Endothelial cell of umbilical vein (primary cell): Measurements from ENCODE around the gene ZCWPW1. TPM values are rescaled to one million over a fixed set of nuclear protein-coding genes. Genes with fewer than 3 reads are reported as not detected.

Experiments
- BruUV-seq: library from RNA; stranded (reverse); fragments of 400-500 nt; replicated peaks from 2 replicates; lab custom pipeline; 2021; lab: Mats Ljungman, UMichigan
- CTCF ChIA-PET: fragments of 300-600, 350-600 bp; sonication (Branson Sonifier 250); formaldehyde crosslinking; loops from one replicate; lab custom pipeline; 2021; ENCODE audit warnings: antibody characterized with exemption, inconsistent platforms; lab: Charles Lee
- POLR2A ChIA-PET: fragments of 300-600, 350-600 bp; sonication (Branson Sonifier 250); formaldehyde crosslinking; loops from one replicate; lab custom pipeline; 2021; ENCODE audit warnings: antibody characterized with exemption, inconsistent platforms; lab: Charles Lee
- DNase-seq: peaks from one replicate; pipeline ENCODE4 v3.0.0-alpha.2; 2011; ENCODE audit warnings: low read depth, low spot score
- FAIRE-seq: peaks from 2 replicates; lab custom pipeline; 2011; peaks lifted over from hg19 to GRCh38; lab: Jason Lieb, UNC
- H2AFZ ChIP-seq: 2 replicates; pipeline ENCODE4 v1.6.0; 2012; ENCODE audit warnings: low read depth, low read length, control low read depth, inconsistent platforms
- H3K27ac ChIP-seq: 2 replicates; pipeline ENCODE4 v1.5.1; 2011; ENCODE audit warnings: low read depth, mild to moderate bottlenecking, control low read depth, low read length, moderate library complexity; ENCODE audit not compliant: insufficient read depth
- H3K27me3 ChIP-seq, 2 experiments: 2 replicates each; pipeline versions ENCODE4 v1.6.0 to v1.6.1; 2011; ENCODE audit warnings: low read length in 2 of 2, mixed read lengths in 1 of 2; ENCODE audit not compliant: control insufficient read depth in 2 of 2, insufficient read depth in 2 of 2
- H3K36me3 ChIP-seq, 2 experiments: 2 replicates in 1 of 2; 3 replicates in 1 of 2; pipeline ENCODE4 v1.5.1; 2011; ENCODE audit warnings: low read length in 2 of 2, mild to moderate bottlenecking in 1 of 2, moderate library complexity in 1 of 2; ENCODE audit not compliant: control insufficient read depth in 2 of 2, insufficient read depth in 2 of 2; ENCODE audit errors: extremely low read depth in 1 of 2
- H3K4me1 ChIP-seq: 3 replicates; pipeline ENCODE4 v1.5.1; 2011; ENCODE audit warnings: mild to moderate bottlenecking, low read length; ENCODE audit not compliant: control insufficient read depth, insufficient read depth; ENCODE audit errors: extremely low read depth
- H3K4me2 ChIP-seq: 2 replicates; pipeline ENCODE4 v1.6.1; 2011; ENCODE audit warnings: low read length, control low read depth, mixed read lengths; ENCODE audit not compliant: insufficient read depth
- H3K4me3 ChIP-seq, 3 experiments: fragments of 200-600 bp in 1 of 3; sonication (generic), shearing (Covaris generic) in 1 of 3; replicated peaks in 1 of 3; 2 replicates each; pipeline ENCODE4 v1.5.1; 2011 to 2016; ENCODE audit warnings: control low read depth in 3 of 3, low read length in 3 of 3, mild to moderate bottlenecking in 2 of 3, inconsistent platforms in 1 of 3, low read depth in 1 of 3, moderate library complexity in 1 of 3; ENCODE audit not compliant: insufficient read depth in 1 of 3
- H3K79me2 ChIP-seq: 2 replicates; pipeline ENCODE4 v1.6.0; 2012; ENCODE audit warnings: low read length, inconsistent platforms; ENCODE audit not compliant: control insufficient read depth, insufficient read depth
- H3K9ac ChIP-seq: replicated peaks from 2 replicates; pipeline ENCODE3; 2011; ENCODE audit warnings: low read length, control low read depth; ENCODE audit not compliant: insufficient read depth; ENCODE audit errors: extremely low read depth
- H3K9me1 ChIP-seq: replicated peaks from 3 replicates; pipeline ENCODE4 v1.6.0; 2011; ENCODE audit warnings: mild to moderate bottlenecking, low read length; ENCODE audit not compliant: control insufficient read depth, insufficient read depth; ENCODE audit errors: extremely low read depth
- H3K9me3 ChIP-seq: replicated peaks from 2 replicates; pipeline ENCODE4 v1.5.1; 2012; ENCODE audit warnings: low read length, inconsistent platforms; ENCODE audit not compliant: control insufficient read depth, insufficient read depth
- H4K20me1 ChIP-seq: replicated peaks from 2 replicates; pipeline ENCODE3; 2011; ENCODE audit warnings: mild to moderate bottlenecking, low read length; ENCODE audit not compliant: control insufficient read depth, insufficient read depth; ENCODE audit errors: extremely low read depth
- CTCF ChIP-seq, 2 donors: IDR thresholded peaks; 1 replicate in 1 of 2; 2 replicates in 1 of 2; pipeline ENCODE4 v1.5.1; 2011; ENCODE audit warnings: low read length in 2 of 2, mild to moderate bottlenecking in 2 of 2, moderate library complexity in 2 of 2, control low read depth in 1 of 2, inconsistent platforms in 1 of 2, low read depth in 1 of 2; ENCODE audit not compliant: insufficient read depth in 1 of 2; ENCODE audit errors: extremely low read depth in 1 of 2
- EZH2 ChIP-seq: IDR thresholded peaks from 2 replicates; pipeline ENCODE4 v1.6.1; 2012; ENCODE audit warnings: borderline replicate concordance, low read depth, mild to moderate bottlenecking, moderate library complexity, low read length, inconsistent platforms; ENCODE audit not compliant: severe bottlenecking
- FOS ChIP-seq: IDR thresholded peaks from 2 replicates; pipeline ENCODE4 v1.6.1; 2011; ENCODE audit warnings: mild to moderate bottlenecking, low read length, moderate library complexity, borderline replicate concordance; ENCODE audit not compliant: insufficient read depth
- GATA2 ChIP-seq: IDR thresholded peaks from 2 replicates; pipeline ENCODE4 v1.7.0; 2011; ENCODE audit warnings: low read depth, mild to moderate bottlenecking, moderate library complexity, mixed read lengths, low read length; ENCODE audit not compliant: insufficient read length, insufficient read depth
- POLR2A ChIP-seq: IDR thresholded peaks from 2 replicates; pipeline ENCODE4 v1.6.1; 2012; ENCODE audit warnings: low read depth, mild to moderate bottlenecking, control low read depth, low read length
- POLR2AphosphoS5 ChIP-seq: IDR thresholded peaks from 2 replicates; pipeline ENCODE4 v1.6.1; 2012; ENCODE audit warnings: low read depth, mild to moderate bottlenecking, control low read depth, low read length, moderate library complexity; ENCODE audit not compliant: insufficient read depth
- dilution Hi-C: fragments of 300-500 bp; cut with MboI; formaldehyde crosslinking; loops from one replicate; pipeline ENCODE4 v1.15.0; 2019; ENCODE audit warnings: low sequenced_read_pairs; ENCODE audit not compliant: extremely low pct_ligation_motif_present
- intact Hi-C: fragments of 100-400 bp; cut with micrococcal nuclease; formaldehyde crosslinking; loops from one replicate; pipeline ENCODE4 v1.10.0; 2022
- polyA plus RNA-seq, 4 experiments: library from polyadenylated mRNA; depleted of rRNA in 3 of 4; stranded (reverse) in 3 of 4; unstranded in 1 of 4; fragments of >200 nt; gene quantifications; 2 replicates each; pipeline versions ENCODE4 v1.2.1 to v1.2.3, GENCODE V29; 2011 to 2012; ENCODE audit warnings: missing spikeins in 1 of 4
- total RNA-seq: library from RNA; stranded (reverse); gene quantifications from 2 replicates; pipeline ENCODE4 v1.2.3, GENCODE V29; 2021
- TF ChIP-seq, protein P1 (sequence below): IDR thresholded peaks from 2 replicates; pipeline ENCODE4 v1.6.1; 2011; ENCODE audit not compliant: insufficient read depth, insufficient read length

The ZCWPW1 gene
- total and polyA plus RNA-seq, 2 donors (not counting 3 experiments of a cell fraction or from before 2014, with no cell fraction given) = 0.31 to 0.32 TPM

- ChIA-PET POLR2A (interaction anchor here (1.0 kb wide), 1 partner anchor 58 kb away, joined by 4 read pairs; the partner anchor contains the start of gene ZCWPW1), CTCF (no interaction called here)
- no TSS peak for BruUV-seq
- H3K4me3 ChIP-seq = no peak overlapping the region
- peaks cover 4% of the 10 kb centered on the region for H3K4me1 ChIP-seq
- DNase-seq (no peak), FAIRE-seq (no peak)
- no peaks in the 10 kb centered on the region for H3K27me3 ChIP-seq
- H3K9ac ChIP-seq = no peak overlapping the region
- dilution Hi-C loops (no loop called here), intact Hi-C loops (no loop called here)
- H3K4me2 ChIP-seq = no peak overlapping the region
- no peaks in the 10 kb centered on the region for H3K79me2 ChIP-seq
- no peak overlapping the region for H2AFZ ChIP-seq
- TF ChIP-seq POLR2AphosphoS5 (no peak), GATA2 (no peak), FOS (no peak), EZH2 (no peak), POLR2A (no peak), CTCF (IDR thresholded peaks at IDR 0.05; ENCODE audit: extremely low read depth in 1 of 2, insufficient read depth in 1 of 2, low read depth in 1 of 2, low read length in 2 of 2) (no peak)
- TF ChIP-seq, protein P1, sequence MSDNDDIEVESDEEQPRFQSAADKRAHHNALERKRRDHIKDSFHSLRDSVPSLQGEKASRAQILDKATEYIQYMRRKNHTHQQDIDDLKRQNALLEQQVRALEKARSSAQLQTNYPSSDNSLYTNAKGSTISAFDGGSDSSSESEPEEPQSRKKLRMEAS = no peak
- H3K27ac ChIP-seq = no peak overlapping the region
- H4K20me1 ChIP-seq = no peaks in the 10 kb centered on the region
- no peaks in the 10 kb centered on the region for H3K9me1 ChIP-seq
- H3K9me3 ChIP-seq = no peaks in the 10 kb centered on the region
- H3K36me3 ChIP-seq = no peaks in the 10 kb centered on the region
These were observed 58.2 kb downstream of the ZCWPW1 start for GRCh38 chr7:100370303-100370702.
